NCI-H82 treated with DMSO at 0.1 percent for 48 hours (cell line): ENCODE measurements around the gene SMC3.
"Not testable (repeated sequence)": the region's sequence is repeated elsewhere in the genome, so short reads cannot be mapped to it uniquely, and the experiment has no call there.

ENCODE experiments used
- DNase-seq: peaks from one replicate; lab custom pipeline; 2025; ENCODE audit not compliant: unreplicated experiment; lab: John Stamatoyannopoulos, UW

The SMC3 gene

DNA sequence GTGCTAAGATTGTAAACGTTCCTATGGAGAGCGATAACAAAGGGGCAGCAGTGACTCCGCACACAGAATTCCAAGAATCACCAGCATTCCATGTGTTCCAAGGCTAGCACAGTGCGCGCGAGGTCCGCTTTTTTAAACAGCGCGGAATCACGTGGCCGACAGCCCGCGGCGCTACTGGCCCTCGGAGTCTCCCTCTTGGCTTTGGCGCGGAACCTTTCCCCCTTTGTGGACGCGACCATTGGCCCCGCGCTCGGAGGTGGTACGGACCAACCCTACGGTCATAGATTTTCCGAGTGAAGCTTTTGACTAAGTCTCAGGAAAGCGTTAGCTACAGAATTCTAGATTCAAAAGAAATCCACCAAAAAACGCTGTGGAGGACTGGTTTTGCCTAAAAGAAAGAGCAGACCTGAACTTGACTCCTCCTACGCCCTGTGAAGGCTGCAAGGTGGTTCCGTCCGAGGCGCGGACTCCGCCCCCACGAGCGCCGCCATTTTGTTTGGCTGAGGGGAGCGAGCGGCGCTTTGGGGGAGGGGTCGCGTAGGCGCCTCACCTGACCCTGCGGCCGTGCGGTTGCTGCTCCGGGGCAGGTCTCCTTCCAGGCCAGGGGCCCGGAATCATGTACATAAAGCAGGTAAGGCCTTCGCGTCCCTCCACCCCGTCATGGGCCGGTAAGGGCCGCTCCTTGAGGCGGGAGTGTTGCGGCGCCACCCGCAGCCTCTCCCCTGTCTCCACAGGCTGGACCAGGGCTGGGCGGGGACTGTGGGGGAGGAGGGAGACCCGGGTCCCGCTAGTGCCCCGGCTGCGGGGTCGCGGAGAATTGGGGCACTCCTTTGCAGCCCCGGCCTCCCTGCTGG, at the start of gene SMC3:
Gene SMC3, plus strand, starts transcription at position 495 of the 854 bp plus-strand sequence. Its CDS starts 122 bp downstream, at position 617.
- DNase-seq, result peak; percentile 91

DNA sequence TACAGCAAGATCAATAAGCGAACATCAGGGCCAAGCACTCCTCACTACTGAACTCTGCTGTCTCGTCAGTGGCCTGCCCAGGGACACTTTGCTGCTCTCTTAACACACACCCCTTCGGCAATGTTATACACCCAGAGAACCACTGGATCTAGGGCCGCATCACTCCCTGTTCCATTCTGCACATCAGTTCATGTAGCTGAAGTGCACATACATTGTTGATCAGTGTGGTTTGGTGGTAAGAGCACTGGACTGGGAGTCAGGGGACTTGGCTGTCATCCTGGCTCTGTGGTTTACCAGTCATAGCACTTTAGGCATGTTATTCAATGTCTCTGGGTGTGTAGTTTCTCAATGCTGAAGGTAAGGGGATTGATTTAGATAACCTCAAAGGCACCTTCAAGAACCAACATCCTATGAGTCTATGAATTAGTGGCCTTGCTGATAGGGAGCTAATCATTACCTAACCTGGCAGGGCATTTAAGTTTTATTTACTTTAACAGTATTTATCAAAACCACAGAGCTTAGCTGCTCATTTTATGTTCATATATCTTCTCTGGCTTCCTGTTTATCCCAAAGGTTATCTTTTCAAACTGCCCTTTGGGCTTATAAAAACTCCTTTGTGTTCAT, 45.0 kb upstream of the SMC3 start:
- no peak for DNase-seq

DNA sequence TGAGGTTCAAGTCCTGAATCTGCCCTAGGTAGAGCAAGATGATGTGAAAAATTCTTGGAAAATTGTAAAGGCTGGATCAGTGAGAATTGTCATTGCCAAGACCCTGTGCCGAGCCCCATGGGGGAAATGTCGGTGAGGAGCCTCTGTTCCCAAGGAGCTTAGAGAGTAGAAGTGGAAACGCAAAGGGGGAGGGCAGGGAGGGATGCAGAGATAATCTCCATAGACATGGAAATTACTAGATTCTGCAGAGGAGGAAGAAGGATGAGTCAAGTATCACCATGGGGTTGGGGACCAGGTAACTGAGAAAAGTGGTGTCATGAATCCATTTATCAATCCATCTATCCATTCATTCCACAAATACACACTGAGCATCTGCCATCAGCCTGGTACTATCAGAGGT, 43.8 kb upstream of the SMC3 start:
- DNase-seq, result no peak

DNA sequence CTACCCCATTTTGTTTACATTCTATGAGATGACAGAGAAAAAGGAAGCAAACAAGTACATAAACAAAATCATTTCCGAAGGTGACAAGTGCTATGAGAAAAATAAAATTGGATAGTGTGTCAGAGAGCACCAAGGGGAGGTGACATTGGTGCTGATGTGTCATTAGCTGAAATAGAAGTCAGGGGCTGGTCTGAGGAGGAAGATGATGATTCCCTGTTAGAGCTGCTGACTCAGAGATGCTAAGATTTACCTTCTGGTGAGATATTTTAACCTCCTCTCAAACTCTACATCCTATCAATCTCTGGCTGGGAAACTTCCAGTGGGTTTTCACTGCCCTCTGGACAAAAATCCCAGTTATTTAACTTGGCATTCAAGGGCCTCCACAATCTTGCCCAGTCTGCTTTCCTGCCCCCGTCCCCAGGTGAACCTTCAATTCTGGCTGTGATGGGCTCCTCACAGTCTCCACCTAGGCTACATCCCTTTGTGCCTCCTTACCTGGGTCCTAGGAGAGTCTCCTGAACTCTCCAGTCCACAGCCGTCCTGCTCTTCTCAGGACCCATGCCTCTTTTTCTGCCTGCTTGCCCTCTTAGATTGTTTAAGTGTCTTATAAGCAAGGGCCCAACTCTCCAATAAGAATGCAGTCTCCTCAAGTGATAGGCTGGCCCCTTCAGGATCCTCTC, 43.2 kb upstream of the SMC3 start:
- DNase-seq, result no peak

DNA sequence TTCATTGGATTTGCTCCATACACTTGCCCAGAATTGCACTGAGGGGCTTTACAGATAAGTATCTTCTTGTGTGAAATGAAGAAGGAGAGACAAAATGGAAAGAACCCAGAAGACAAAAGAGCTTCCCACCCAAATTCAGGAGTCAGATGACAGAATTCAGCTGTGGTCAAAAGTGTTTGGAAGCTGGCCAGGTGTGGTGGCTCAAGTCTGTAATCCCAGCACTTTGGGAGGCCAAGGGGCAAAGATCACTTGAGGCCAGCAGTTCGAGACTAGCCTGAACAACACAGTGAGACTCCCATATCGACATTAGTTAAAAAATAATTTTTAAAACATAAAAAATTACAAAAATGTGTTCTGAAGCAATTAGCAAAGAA, 42.6 kb upstream of the SMC3 start:
- no peak for DNase-seq

DNA sequence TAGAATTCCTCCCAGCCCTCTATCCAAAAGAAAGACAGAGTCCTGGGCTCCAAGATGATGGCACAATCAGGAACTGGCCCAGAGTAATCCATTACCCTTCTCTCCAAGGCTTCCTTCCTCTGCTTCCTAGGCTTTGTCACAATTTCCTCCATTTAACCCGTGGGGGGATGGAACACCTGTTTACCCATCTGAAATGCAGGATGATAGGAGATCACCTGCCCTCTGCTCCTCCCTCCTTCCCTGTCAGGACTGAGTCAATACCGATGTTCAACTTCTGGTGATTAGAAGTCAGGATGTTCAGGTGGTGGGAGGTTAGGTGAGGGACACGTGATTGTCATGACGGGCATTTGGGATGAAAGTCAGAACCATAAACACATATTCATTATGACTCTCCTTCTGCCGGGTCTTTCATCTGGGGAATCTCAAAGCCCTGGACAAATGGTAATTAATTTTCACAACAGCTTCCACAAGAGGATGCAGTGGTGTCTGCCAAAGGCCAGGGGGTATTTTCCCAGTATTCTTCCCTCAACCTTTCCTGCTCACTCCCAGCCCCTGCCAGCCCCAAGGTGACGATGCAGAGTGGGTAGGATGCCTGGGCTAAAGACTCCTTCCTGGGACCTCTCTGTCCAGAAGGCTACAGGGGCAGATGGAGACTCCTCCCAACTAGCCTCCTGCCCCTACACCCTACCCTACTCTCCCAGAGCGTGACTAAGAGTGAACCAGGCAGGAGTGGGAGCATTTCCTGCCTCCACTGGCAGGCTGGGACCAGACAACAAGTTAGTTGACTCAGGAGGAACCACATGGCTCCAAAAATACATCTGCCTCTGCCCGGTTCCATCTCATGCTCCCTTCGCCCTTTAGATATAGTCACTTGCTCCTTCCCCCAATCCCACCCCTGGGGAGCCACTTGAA, 41.9 kb upstream of the SMC3 start:
- DNase-seq, result no peak

DNA sequence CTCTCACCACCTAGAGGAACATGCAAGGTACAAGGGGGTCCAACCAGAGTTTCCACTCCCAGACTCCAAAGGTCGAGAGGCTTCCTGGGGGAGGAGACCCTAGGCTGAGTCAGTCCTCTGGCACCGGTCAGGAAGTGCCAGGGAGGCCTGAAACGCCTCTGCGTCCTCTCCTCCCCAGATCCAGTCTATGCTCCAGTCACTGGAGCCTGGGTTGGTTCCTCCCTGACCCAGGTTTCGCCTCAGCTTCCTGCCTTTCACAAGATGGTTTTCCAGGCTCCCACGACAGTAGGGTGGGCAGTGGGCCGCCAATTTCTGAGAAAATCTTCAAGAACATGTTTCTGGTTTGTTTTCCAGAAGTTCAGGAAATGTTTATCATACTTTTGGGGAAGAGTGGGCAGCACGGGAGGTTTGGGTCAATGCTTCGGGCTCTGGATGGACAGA, 39.7 kb upstream of the SMC3 start:
- DNase-seq, result no peak

DNA sequence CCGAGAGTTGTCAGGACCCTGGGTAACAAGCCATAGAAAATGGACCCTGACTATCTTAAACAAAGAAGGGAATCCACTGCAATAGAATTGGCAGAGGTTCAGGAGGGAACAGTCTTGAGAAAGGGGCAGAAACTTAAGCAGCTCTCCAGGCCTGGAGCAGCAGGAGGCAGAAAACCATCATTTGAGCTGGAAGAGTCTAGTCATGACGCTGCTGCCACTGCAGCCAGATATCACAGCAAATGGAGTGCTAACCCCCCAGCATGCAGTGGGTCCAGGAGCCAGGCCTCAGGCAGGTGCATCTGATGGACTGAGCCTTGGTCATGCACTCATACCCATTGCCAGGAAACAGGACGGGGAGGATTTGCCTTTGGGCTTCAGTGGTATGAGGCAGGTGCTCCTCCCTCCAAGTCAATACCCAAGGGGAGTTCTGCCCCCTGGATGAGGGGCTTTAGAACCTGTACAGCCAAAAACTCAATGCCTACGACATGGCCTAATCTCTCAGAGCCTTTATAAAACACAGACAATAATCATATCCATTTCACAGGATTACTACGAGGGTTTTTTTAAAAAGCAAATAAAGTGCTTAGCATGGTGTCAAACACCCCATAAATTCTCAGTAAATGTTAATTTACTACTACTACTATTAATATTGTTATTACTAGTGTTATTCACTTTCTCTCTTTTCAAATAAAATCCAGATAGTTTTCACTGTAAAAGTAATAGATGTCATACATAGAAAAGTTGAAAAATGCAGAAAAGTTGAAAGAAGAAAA, 39.1 kb upstream of the SMC3 start:
- DNase-seq, result no peak

DNA sequence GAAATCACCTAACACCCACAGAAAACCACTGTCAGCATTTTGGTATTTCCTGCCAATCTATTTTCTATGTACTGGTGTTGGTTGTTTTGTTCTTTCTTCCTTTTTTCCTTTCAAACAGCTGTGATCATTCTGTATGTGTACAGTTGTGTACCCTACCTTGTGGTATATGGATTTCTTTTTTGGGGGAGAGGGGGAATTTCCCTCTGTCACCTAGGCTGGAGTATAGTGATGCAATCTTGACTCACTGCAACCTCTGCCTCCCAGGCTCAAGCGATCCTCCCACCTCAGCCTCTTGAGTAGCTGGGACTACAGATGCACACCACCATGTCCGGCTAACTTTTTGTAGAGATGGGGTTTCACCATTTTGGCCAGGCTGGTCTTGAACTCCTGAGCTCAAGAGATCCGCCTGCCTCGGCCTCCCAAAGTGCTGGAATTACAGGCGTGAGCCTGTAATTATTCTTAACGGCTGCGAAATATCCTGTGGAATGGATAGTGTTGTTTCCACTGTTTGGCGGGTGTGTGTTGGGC, 38.4 kb upstream of the SMC3 start:
- not testable (repeated sequence) for DNase-seq

DNA sequence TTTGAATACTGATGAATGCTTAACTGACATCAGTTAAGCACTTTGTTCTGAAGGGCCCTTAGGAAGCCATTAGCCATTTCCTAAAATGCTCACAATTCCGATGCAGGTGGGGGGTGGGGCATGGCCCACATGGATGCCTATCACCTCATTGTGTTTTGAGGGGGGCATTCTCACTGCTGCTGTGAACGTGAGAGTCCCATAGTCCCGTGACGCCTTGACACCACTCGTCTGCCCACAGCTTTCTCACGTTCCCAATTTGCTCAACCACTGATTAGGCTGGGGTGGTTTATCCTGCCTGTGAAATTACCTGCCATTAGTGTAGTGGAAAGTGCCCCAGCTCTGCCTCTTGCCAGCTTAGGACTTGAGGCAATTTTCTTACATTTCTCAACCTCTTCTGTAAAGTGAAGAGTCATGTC, 37.9 kb upstream of the SMC3 start:
- no peak for DNase-seq

DNA sequence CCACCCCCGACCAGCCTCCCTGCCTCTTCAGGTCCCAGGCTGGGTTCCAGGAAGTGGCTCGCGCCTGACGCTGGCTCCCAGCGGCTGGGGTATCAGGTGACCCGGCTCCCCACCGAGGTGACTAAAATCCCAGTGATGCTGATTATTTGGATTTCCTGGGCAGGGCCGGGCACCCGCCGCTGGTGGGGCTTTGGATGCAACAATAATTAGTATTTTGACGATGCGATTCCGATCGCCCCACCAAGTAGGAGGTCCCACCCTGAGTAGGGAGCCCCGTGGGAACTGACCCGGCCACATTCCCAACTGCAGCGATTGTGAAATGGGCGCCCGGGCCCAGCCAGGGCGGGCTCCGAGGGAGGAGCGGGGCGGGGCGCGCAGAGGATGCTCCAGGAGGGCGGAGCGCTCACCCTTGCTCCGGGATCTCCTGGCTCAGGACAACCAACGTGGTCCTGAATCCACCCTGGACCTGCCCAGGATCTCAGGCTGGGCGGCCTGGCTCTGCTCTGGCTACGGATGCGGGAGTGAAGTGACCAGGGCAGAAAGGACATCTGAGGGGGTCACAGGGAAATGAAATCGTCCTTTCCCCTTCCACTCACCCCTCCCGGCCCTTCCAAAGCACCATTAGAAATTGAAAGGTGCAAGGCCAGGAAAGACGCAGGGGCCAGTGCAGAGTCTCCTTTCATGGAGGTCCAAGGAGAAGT, 37.2 kb upstream of the SMC3 start:
- DNase-seq, result no peak

DNA sequence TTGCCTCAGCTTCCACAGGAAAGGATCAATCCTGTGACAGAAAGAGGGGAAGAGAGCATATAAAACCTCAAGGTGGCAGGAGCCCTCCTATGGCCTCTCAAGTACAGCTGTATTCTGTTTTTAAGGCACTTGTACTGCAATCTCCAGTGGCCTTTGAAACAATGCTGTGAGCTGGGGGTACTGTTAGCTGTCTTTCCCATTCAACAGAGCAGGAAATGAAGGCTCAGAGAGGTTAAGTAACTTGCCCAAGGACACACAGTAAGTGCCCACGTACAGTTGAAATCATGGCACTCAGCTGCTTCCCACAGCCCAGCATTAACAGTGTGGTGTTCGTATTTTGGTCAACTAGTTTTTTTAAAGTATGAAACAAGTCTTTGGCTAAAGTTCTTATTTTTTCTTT, 35.8 kb upstream of the SMC3 start:
- DNase-seq, result no peak

DNA sequence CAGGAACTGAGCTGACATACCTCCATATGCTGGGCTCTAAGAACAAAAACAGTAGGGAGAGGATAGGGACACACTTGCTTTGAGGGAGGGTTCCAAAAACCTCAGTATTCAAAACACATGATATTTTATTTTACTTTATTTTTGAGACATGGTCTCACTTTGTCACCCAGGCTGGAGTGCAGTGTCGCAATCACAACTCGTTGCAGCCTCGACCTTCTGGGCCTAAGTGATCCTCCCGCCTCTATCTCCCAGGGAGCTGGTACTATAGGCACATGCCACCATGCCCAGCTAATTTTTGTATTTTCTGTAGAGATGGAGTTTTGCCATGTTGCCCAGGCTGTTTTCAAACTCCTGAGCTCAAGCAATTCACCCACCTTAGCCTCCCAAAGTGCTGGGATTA, 34.9 kb upstream of the SMC3 start:
- not testable (repeated sequence) for DNase-seq

DNA sequence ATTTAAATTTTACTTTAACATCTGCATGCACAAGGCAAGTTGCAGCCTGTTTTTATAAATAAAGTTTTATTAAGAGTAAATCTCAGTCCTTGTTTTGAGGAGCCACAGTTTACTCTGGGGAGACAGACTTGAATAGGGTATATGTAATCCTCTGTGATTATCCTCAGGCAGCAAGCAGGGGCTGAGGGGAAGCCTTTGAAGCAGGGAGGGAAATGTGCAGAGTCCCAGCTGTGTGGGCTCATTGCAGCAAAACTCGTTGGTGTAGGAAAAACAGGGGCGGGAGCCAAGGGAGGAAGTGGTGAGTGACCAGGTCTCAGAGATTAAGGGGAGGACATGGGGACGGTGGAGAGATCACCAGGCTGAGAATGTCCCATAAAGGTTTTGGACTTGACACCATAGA, 34.3 kb upstream of the SMC3 start:
- DNase-seq, result peak; percentile 27

DNA sequence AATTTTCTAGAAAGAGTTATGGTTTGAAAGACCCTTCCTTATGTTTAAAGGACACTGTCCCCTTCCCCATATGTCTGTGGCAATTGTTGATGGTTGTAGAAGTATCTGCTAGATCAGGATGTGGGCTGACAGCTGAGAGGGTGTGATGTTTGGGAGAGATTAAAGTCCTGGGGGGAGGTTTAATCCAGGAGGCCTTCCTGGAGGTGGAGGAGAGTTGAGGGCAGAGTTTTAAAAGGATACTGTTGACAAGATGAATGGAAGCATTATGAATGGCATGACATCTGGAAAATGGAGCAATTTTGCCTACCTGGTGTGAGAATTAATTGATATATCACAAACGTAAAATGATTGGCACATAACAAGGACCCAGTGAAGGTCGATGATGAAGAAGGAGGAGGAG, 32.9 kb upstream of the SMC3 start:
- DNase-seq, result no peak

DNA sequence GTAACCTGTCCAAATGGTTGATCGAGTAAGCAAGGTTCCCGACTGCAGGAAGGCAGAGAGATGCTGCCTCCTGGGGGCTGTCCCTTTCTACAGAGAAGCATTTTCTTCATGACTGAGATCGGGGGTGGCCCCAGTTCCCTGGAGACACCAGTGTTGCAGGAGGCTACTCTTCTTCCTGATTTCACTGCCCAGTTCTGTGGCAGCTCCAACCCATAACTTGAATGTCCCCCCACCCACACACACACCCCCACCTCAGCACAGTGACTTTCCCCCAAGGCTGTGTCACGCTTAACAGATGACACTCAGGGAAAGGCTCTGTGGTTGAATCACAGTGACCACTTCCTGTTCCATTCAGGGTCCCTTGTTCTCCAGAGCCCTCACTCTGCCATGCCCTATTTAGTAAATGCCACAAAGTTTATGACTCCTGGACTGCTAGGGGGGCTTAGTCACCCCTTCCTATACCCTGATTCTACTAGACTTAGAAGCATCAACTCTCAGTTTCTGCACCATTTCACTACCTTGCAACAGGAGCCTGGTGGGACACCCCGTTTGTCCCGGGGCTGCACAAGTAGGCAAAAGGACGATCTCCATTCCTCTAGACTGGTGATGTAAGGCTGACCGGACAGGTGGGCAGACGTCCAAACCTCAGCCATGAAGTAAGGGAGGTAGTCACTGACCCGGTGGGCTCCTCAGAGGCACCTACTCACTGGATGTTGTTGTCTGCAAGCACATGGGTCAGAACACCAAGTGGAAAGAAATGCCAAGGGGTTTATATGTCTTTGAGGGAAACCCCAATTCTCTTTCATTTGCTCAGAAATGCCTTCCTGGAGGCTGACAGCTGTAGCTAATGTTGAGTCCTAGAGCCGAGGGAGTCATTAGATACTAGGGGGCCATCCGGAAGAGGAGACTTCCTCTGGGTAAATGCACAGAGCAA, 31.3 kb upstream of the SMC3 start:
- no peak for DNase-seq

DNA sequence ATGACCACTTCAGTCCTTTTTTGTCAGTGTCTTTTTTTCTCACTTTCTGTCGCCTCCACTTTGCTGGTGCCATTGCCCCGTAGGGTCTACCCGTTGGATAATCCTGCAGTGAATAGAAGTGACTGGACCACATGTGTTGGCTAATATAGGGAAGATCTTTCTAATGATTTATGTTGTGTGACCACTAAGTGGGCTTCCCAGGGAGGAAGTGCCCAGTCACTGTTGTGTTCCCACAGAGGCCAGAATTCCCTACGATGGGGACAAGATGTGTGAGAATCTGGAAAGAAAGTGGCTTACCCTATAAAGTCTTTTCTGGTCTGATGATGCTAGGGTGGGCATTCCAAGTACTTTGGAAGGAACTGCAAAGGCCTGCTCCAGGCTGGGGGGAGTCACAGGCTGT, 28.4 kb upstream of the SMC3 start:
- DNase-seq, result no peak

DNA sequence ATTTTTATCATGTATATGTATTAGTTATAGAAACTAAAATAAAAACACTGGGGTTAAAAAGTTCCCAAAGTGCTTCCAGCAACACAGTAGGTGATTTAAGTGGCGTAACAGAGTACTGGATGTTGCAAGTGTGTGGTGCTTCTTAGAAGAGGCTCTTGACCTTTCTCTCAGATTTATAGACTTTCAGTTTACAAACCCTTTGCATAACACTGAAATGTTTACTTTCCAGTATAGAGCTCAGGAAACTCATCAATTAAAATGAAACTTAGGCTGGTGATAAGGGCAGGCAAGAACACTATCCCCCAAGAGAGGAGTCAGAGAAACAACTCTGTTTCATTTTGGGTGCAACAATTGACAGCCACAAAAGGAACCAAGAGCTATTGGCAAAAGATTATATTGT, 27.5 kb upstream of the SMC3 start:
- no peak for DNase-seq
